ENCODE data around the gene PCNA. TPM values are rescaled to one million over a fixed set of nuclear protein-coding genes. Genes with fewer than 3 reads are reported as not detected.

Gene PCNA
- total and polyA plus RNA-seq, 2 of the 4 experiments (the other 2 are of a cell fraction) = 155 to 213 TPM

DNA sequence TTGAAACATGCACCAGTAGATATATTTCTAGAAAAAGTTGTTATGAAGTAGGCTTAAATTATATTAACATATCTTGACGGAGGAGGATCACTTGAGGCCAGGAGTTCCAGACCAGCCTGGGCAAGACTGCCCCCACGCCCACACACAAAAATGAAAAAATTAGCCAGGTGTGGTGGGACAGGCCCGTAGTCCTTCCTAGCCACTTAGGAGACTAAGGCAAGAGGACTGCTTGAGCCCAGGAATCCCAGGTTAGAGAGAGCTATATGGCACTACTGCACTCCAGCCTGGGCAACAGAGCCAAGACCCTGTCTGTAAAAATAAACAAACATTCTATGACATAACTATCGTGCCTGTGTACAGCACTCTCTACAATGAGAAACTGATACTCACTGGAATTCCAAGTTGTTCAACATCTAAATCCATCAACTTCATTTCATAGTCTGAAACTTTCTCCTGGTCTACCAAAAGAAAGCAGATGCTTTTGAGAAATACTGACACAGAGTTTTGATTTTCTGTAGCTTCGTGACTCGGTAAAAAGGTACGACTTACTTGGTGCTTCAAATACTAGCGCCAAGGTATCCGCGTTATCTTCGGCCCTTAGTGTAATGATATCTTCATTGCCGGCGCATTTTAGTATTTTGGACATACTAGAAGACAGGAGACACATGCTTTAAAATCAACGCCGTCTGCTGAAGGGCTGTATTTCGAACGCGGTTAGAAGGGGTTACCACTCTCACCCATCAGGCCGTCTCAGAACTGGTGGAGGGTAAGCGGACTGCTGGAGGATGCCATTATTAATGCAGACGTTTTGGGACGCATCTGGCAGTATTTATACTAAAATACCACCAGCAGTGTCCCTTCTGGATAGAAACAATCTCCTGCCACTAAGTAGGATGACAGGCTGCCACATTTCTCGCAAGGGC, 1.3 kb downstream of the PCNA start:
- H3K4me1 ChIP-seq (ENCODE audit: control insufficient read depth, insufficient read depth, low read length) = peaks cover 2% of the 10 kb centered on the region
- H3K4me2 ChIP-seq (ENCODE audit: low read depth, low read length) = peak overlapping the region; percentile 87
- H3K4ac ChIP-seq (ENCODE audit: low read depth, low read length) = peak overlapping the region; percentile 15; the same call in 1 of the 2 replicates
- no peak overlapping the region for H2BK20ac ChIP-seq (ENCODE audit: low read depth, low read length)
- H3K56ac ChIP-seq (ENCODE audit: extremely low read depth, insufficient read depth, low read length) = peak overlapping the region; percentile 61
- peaks cover 6% of the 10 kb centered on the region for H3K36me3 ChIP-seq (ENCODE audit: control insufficient read depth, insufficient read depth, low read length)
- ATAC-seq (ENCODE audit: low read depth) (no peak), DNase-seq (no peak)
- no peaks in the 10 kb centered on the region for H3K27me3 ChIP-seq (ENCODE audit: control insufficient read depth, insufficient read depth, low read length)
- H2BK15ac ChIP-seq (ENCODE audit: low read depth, low read length) = no peak overlapping the region
- 0% methylated on average over 5 of the region's 23 CpGs; no CpG with 5 or more reads in 1 of the 2 experiments for WGBS, 2 experiments (ENCODE audit: extremely low coverage in 2 of 2, insufficient read length in 1 of 2)
- H2AK9ac ChIP-seq (replicated peaks; ENCODE audit: low read depth, low read length, poor library complexity) = peak overlapping the region; percentile 86
- no peak overlapping the region for H2BK120ac ChIP-seq (ENCODE audit: low read depth, low read length)
- no peak overlapping the region for H3K18ac ChIP-seq (ENCODE audit: low read depth, low read length)
- no peak overlapping the region for H2AK5ac ChIP-seq (ENCODE audit: low read depth, low read length)
- H3K14ac ChIP-seq (replicated peaks; ENCODE audit: low read depth, low read length) = peak overlapping the region; percentile 10
- POLR2A ChIA-PET (ENCODE audit: unreplicated experiment) = interaction anchor here (0.6 kb wide), 1 partner anchor 24 kb away, joined by 3 read pairs; no protein-coding TSS in a partner anchor
- H3K23ac ChIP-seq (ENCODE audit: low read depth, low read length) = peak overlapping the region; percentile 62
- H3K27ac ChIP-seq (ENCODE audit: insufficient read depth, low read length) = peak overlapping the region; percentile 41; the same call in 1 of the 2 replicates
- H4K91ac ChIP-seq (ENCODE audit: insufficient read depth, low read depth, low read length) = 0 out of 2 replicates have a peak overlapping the region, but pooled peaks have one; percentile 16
- intact Hi-C loops (cut with micrococcal nuclease) = no loop called here
- H4K5ac ChIP-seq (ENCODE audit: low read depth, low read length) = no peak overlapping the region
- no peak overlapping the region for H2BK5ac ChIP-seq (ENCODE audit: low read depth, low read length, poor library complexity, severe bottlenecking)
- H2AFZ ChIP-seq (replicated peaks; ENCODE audit: low read length, poor library complexity) = no peak overlapping the region
- CTCF ChIA-PET = interaction anchor here (0.9 kb wide), 1 partner anchor 74 kb away, joined by 3 read pairs; no protein-coding TSS in a partner anchor
- no peaks in the 10 kb centered on the region for H3K9me1 ChIP-seq (ENCODE audit: insufficient read depth, low read length)
- H4K8ac ChIP-seq (ENCODE audit: low read depth in 2 of 2, low read length in 2 of 2) = peak overlapping the region in 1 of 2 experiments; percentile 9; a peak in 1 of 4 replicates
- BruUV-seq (replicated peaks) = no TSS peak
- TF ChIP-seq, protein P1, sequence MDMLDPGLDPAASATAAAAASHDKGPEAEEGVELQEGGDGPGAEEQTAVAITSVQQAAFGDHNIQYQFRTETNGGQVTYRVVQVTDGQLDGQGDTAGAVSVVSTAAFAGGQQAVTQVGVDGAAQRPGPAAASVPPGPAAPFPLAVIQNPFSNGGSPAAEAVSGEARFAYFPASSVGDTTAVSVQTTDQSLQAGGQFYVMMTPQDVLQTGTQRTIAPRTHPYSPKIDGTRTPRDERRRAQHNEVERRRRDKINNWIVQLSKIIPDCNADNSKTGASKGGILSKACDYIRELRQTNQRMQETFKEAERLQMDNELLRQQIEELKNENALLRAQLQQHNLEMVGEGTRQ (IDR thresholded peaks at IDR 0.05; ENCODE audit: low read depth, low read length) = no peak
- no peak for TF ChIP-seq SMC3 (IDR thresholded peaks at IDR 0.05; ENCODE audit: low read depth, low read length)
- no peak for TF ChIP-seq CHD1 (IDR thresholded peaks at IDR 0.05; ENCODE audit: low read depth, low read length)
- no peak for TF ChIP-seq CTCF (conservative IDR thresholded peaks at IDR 0.05; ENCODE audit: low read depth, low read length)
- TF ChIP-seq MAFK (IDR thresholded peaks at IDR 0.05; ENCODE audit: low read depth, low read length) = no peak
- no peak for TF ChIP-seq RFX5 (IDR thresholded peaks at IDR 0.05; ENCODE audit: low read depth, low read length)
- no peak for TF ChIP-seq ELK1 (IDR thresholded peaks at IDR 0.05; ENCODE audit: borderline replicate concordance, low read depth, low read length)
- TF ChIP-seq MXI1 (IDR thresholded peaks at IDR 0.05; ENCODE audit: borderline replicate concordance, low read depth, low read length) = no peak
- no peak for TF ChIP-seq CEBPB (IDR thresholded peaks at IDR 0.05; ENCODE audit: low read depth, low read length)
- no peak for TF ChIP-seq NFE2L2 (IDR thresholded peaks at IDR 0.05; ENCODE audit: low read depth, low read length)
- peaks cover 18% of the 10 kb centered on the region for H4K20me1 ChIP-seq (ENCODE audit: insufficient read depth, low read length)
- dilution Hi-C loops (cut with HindIII; ENCODE audit: low sequenced_read_pairs, unreplicated experiment) = no loop called here
- peak overlapping the region; percentile 61 for H3K9ac ChIP-seq (ENCODE audit: low read depth, low read length)
- peak overlapping the region; percentile 70 for H3K4me3 ChIP-seq (ENCODE audit: insufficient read depth, low read depth, low read length)
- no peaks in the 10 kb centered on the region for H3K9me3 ChIP-seq (ENCODE audit: control insufficient read depth, insufficient read depth, low read length)
- H3K79me1 ChIP-seq (ENCODE audit: low read depth in 1 of 2, low read length in 2 of 2) = peaks cover 2 to 22% of the 10 kb centered on the region in 2 experiments; a peak in 2 of 4 replicates
- in situ Hi-C loops (cut with MboI; ENCODE audit: low sequenced_read_pairs) = no loop called here
